ENCODE data around the gene IRX4. TPM values are rescaled to one million over a fixed set of nuclear protein-coding genes. Genes with fewer than 3 reads are reported as not detected.

IRX4 gene
- polyA plus RNA-seq, 1 of the 3 experiments (the other 2 are of a cell fraction): not detected

DNA sequence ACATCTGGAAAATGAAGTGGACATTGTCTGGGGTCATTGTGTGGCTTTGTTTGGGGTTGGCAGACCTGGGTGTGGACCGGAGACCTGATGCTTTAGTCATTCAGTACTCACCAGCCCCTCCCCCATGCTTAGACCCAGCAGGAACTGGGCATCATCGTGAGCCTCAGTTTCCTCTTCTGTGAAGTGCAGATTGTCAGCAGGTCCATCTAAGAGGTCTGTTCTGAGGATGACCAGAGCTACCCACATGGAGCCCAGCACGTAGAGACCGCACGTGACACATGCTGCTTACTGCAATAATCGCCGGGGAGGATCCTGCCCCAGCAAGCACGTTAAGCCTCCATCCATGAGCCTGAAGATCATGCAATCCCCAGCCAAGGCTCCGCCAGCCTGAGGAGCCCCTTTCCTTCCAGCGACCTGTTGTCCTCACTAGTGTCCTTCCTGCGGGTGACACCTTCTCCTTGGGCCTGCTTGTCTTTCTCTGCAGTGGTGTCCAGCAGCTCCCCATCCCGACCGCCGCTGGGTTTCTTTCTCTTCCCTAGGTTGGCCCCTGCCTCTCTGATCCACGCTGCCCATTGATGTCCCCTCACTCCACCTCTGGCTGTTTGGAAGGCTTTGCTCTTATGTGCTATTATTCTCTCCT lies 26.7 kb upstream of the IRX4 start:
- 13% methylated on average over 12 of the region's 15 CpGs for WGBS (ENCODE audit: low lambda C conversion rate)

DNA sequence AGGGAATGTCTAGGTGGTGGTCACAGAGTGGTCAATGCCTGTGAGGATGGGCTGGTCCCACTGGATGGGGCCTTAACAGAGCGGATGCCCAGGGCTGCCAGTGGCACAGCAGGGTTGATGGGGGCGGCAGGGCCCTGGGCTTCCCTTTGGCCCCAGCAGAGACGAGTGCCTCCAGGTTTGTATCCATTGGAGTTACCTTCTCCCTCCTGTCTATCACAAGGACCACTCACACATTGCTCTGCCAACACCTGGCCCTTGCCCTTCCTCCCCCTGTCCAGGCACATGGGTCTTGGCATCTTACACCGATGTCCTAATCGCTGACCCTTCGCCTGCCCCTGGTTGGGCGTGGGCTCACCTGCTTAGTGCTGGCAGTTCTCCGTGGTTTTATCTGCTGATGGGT lies 26.2 kb upstream of the IRX4 start:
- POLR2A ChIA-PET: no interaction called here
- no peak overlapping the region for H2AFZ ChIP-seq (ENCODE audit: low read depth)
- CTCF ChIA-PET: no interaction called here

More for the DNA sequence above, 26.7 kb upstream of the IRX4 start:
- H2AFZ ChIP-seq (ENCODE audit: low read depth): no peak overlapping the region
- ChIA-PET CTCF (no interaction called here), POLR2A (no interaction called here)
- no peaks in the 10 kb centered on the region for H3K4me1 ChIP-seq (ENCODE audit: control insufficient read depth in 1 of 2, insufficient read depth in 2 of 2, low read depth in 1 of 2, low read length in 1 of 2)
- H4K20me1 ChIP-seq (ENCODE audit: insufficient read depth): no peaks in the 10 kb centered on the region
- H3K4me3 ChIP-seq (ENCODE audit: low read depth in 2 of 2, low read length in 1 of 2): no peak overlapping the region
- no peaks in the 10 kb centered on the region for H3F3A ChIP-seq (replicated peaks; ENCODE audit: insufficient read depth)
- H3K36me3 ChIP-seq (replicated peaks in 1 of 2; ENCODE audit: control insufficient read depth in 1 of 2, insufficient read depth in 2 of 2, low read length in 1 of 2): no peaks in the 10 kb centered on the region
- H3K9me3 ChIP-seq: no peaks in the 10 kb centered on the region
- no peaks in the 10 kb centered on the region for H3K79me2 ChIP-seq (ENCODE audit: insufficient read depth)
- no peak overlapping the region for H3K4me2 ChIP-seq
- H3K9ac ChIP-seq: no peak overlapping the region
- no peak for TF ChIP-seq TCF12 (IDR thresholded peaks at IDR 0.05)
- TF ChIP-seq TEAD4 (IDR thresholded peaks at IDR 0.05; ENCODE audit: borderline replicate concordance, insufficient read depth): no peak
- TF ChIP-seq SIN3A (IDR thresholded peaks at IDR 0.05; ENCODE audit: borderline replicate concordance, low read depth, low read length): no peak
- TF ChIP-seq NRF1 (IDR thresholded peaks at IDR 0.05; ENCODE audit: low read depth, low read length): no peak
- TF ChIP-seq RFX5 (IDR thresholded peaks at IDR 0.05; ENCODE audit: low read length): no peak
- no peaks in the 10 kb centered on the region for H3K9me2 ChIP-seq
- peaks cover 62% of the 10 kb centered on the region for H3K27me3 ChIP-seq (ENCODE audit: insufficient read depth)
- no peak for DNase-seq
- no peak overlapping the region for H3K27ac ChIP-seq (ENCODE audit: low read depth in 2 of 2, low read length in 1 of 2)

DNA sequence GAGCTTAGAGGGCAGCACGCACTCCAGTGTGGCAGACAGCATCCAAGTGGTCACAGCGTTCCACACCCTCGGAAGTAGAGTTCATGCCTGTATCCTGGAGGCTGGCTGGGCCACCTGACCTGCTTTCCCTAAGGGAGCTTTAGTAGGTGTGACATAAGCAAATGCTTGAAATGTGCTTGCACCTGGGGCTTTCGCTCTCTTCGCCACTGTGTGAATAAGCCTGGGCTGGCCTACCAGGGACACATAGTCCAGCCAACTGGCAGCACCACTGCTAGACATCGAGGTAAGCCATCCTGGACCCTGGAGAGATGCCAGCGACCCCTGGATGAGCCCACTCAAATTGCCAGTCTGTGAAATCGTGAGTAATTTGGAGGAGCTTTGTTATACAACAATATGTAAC lies 24.9 kb upstream of the IRX4 start:
- no peak for DNase-seq
- Histone ChIP-seq H3K27me3 (ENCODE audit: insufficient read depth) (peaks cover 46% of the 10 kb centered on the region), H3K4me2 (no peak overlapping the region), H3K79me2 (ENCODE audit: insufficient read depth) (no peaks in the 10 kb centered on the region), H3K9me3 (no peaks in the 10 kb centered on the region), H3K9ac (no peak overlapping the region), H3K4me1 (ENCODE audit: control insufficient read depth in 1 of 2, insufficient read depth in 2 of 2, low read depth in 1 of 2, low read length in 1 of 2) (no peaks in the 10 kb centered on the region), H2AFZ (ENCODE audit: low read depth) (no peak overlapping the region), H3F3A (replicated peaks; ENCODE audit: insufficient read depth) (no peaks in the 10 kb centered on the region), H3K9me2 (no peaks in the 10 kb centered on the region), H4K20me1 (ENCODE audit: insufficient read depth) (no peaks in the 10 kb centered on the region), H3K4me3 (ENCODE audit: low read depth in 2 of 2, low read length in 1 of 2) (no peak overlapping the region), H3K36me3 (replicated peaks in 1 of 2; ENCODE audit: control insufficient read depth in 1 of 2, insufficient read depth in 2 of 2, low read length in 1 of 2) (no peaks in the 10 kb centered on the region), H3K27ac (ENCODE audit: low read depth in 2 of 2, low read length in 1 of 2) (no peak overlapping the region)
- WGBS (ENCODE audit: low lambda C conversion rate): 0% methylated on average over 7 of the region's 8 CpGs
- CTCF ChIA-PET: no interaction called here
- POLR2A ChIA-PET: no interaction called here
- TF ChIP-seq MXI1 (IDR thresholded peaks at IDR 0.05; ENCODE audit: low read depth, low read length): no peak
- no peak for TF ChIP-seq FOSL2 (IDR thresholded peaks at IDR 0.05; ENCODE audit: borderline replicate concordance, low read depth)
- TF ChIP-seq TAF1 (IDR thresholded peaks at IDR 0.05; ENCODE audit: borderline replicate concordance, low read depth, low read length): no peak
- no peak for TF ChIP-seq CHD2 (IDR thresholded peaks at IDR 0.05; ENCODE audit: low read length, partially characterized antibody)
- TF ChIP-seq, protein P1, sequence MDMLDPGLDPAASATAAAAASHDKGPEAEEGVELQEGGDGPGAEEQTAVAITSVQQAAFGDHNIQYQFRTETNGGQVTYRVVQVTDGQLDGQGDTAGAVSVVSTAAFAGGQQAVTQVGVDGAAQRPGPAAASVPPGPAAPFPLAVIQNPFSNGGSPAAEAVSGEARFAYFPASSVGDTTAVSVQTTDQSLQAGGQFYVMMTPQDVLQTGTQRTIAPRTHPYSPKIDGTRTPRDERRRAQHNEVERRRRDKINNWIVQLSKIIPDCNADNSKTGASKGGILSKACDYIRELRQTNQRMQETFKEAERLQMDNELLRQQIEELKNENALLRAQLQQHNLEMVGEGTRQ (IDR thresholded peaks at IDR 0.05; ENCODE audit: borderline replicate concordance, low read depth, low read length): no peak
- TF ChIP-seq, protein P2, sequence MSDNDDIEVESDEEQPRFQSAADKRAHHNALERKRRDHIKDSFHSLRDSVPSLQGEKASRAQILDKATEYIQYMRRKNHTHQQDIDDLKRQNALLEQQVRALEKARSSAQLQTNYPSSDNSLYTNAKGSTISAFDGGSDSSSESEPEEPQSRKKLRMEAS (IDR thresholded peaks at IDR 0.05; ENCODE audit: low read depth): no peak
- TF ChIP-seq YY1 (IDR thresholded peaks at IDR 0.05; ENCODE audit: low read depth): no peak
- TF ChIP-seq SMC3 (IDR thresholded peaks at IDR 0.05; ENCODE audit: low read depth, low read length): no peak
- TF ChIP-seq RXRA (IDR thresholded peaks at IDR 0.05; ENCODE audit: borderline replicate concordance, low read depth): no peak

More for the DNA sequence above, 26.2 kb upstream of the IRX4 start:
- no peaks in the 10 kb centered on the region for H3K4me1 ChIP-seq (ENCODE audit: control insufficient read depth in 1 of 2, insufficient read depth in 2 of 2, low read depth in 1 of 2, low read length in 1 of 2)
- H3K9ac ChIP-seq: no peak overlapping the region
- no peaks in the 10 kb centered on the region for H4K20me1 ChIP-seq (ENCODE audit: insufficient read depth)
- no peak overlapping the region for H3K27ac ChIP-seq (ENCODE audit: low read depth in 2 of 2, low read length in 1 of 2)
- H3K79me2 ChIP-seq (ENCODE audit: insufficient read depth): no peaks in the 10 kb centered on the region
- H3K4me3 ChIP-seq (ENCODE audit: low read depth in 2 of 2, low read length in 1 of 2): no peak overlapping the region
- H3K9me2 ChIP-seq: no peaks in the 10 kb centered on the region
- H3K4me2 ChIP-seq: no peak overlapping the region
- no peak for DNase-seq
- peaks cover 56% of the 10 kb centered on the region for H3K27me3 ChIP-seq (ENCODE audit: insufficient read depth)
- TF ChIP-seq JUND (IDR thresholded peaks at IDR 0.05) (no peak), TEAD4 (IDR thresholded peaks at IDR 0.05; ENCODE audit: borderline replicate concordance, insufficient read depth) (no peak), FOSL2 (IDR thresholded peaks at IDR 0.05; ENCODE audit: borderline replicate concordance, low read depth) (no peak), SMC3 (IDR thresholded peaks at IDR 0.05; ENCODE audit: low read depth, low read length) (no peak), TCF12 (IDR thresholded peaks at IDR 0.05) (no peak), TAF1 (IDR thresholded peaks at IDR 0.05; ENCODE audit: borderline replicate concordance, low read depth, low read length) (no peak), YY1 (IDR thresholded peaks at IDR 0.05; ENCODE audit: low read depth) (no peak)
- TF ChIP-seq, protein P2 (IDR thresholded peaks at IDR 0.05; ENCODE audit: low read depth): no peak
- TF ChIP-seq, protein P3, sequence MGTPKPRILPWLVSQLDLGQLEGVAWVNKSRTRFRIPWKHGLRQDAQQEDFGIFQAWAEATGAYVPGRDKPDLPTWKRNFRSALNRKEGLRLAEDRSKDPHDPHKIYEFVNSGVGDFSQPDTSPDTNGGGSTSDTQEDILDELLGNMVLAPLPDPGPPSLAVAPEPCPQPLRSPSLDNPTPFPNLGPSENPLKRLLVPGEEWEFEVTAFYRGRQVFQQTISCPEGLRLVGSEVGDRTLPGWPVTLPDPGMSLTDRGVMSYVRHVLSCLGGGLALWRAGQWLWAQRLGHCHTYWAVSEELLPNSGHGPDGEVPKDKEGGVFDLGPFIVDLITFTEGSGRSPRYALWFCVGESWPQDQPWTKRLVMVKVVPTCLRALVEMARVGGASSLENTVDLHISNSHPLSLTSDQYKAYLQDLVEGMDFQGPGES (IDR thresholded peaks at IDR 0.05; ENCODE audit: low read depth, low read length): no peak
- no peaks in the 10 kb centered on the region for H3K9me3 ChIP-seq
- H3F3A ChIP-seq (replicated peaks; ENCODE audit: insufficient read depth): no peaks in the 10 kb centered on the region
- H3K36me3 ChIP-seq (replicated peaks in 1 of 2; ENCODE audit: control insufficient read depth in 1 of 2, insufficient read depth in 2 of 2, low read length in 1 of 2): no peaks in the 10 kb centered on the region
- WGBS (ENCODE audit: low lambda C conversion rate): 4% methylated on average over 7 of the region's 8 CpGs

All from SK-N-SH (cell line).